OCI-LY7 (cell line): ENCODE data around the gene NIPBL.
"Not testable (repeated sequence)": the region's sequence is repeated elsewhere in the genome, so short reads cannot be mapped to it uniquely, and the experiment has no call there.

Experiments
- CTCF ChIP-seq: fragments of 200-600 bp; sonication (generic); conservative IDR thresholded peaks from 2 replicates; pipeline ENCODE4 v1.5.1; 2014; ENCODE audit warnings: mild to moderate bottlenecking, antibody characterized with exemption, low read length, moderate library complexity, mixed read lengths
- EZH2phosphoT487 ChIP-seq: fragments of 200-600 bp; sonication (generic); IDR thresholded peaks from 2 replicates; pipeline ENCODE4 v1.6.1; 2018; ENCODE audit warnings: low read depth, borderline replicate concordance, mild to moderate bottlenecking, mixed run types, antibody characterized with exemption, low read length, moderate library complexity, mixed read lengths

- TF ChIP-seq EZH2phosphoT487, CTCF: not testable (repeated sequence)
Observed at GRCh38 chr5:37099267-37099666, 222.7 kb downstream of the NIPBL start.
